ENCODE data around the gene SFT2D2.

The SFT2D2 gene

GRCh38 chr1:168266644-168267186, 40.9 kb downstream of the SFT2D2 start:
- no peak for DNase-seq (ENCODE audit: low spot score)

- DNase-seq (ENCODE audit: low spot score): no peak
Observed at GRCh38 chr1:168271636-168272035, 45.8 kb downstream of the SFT2D2 start.

- no peak for DNase-seq (ENCODE audit: low spot score)
Observed at GRCh38 chr1:168273575-168273974, 47.8 kb downstream of the SFT2D2 start.

GRCh38 chr1:168279253-168279652, 53.4 kb downstream of the SFT2D2 start:
- DNase-seq (ENCODE audit: low spot score): no peak

GRCh38 chr1:168280296-168280927, 54.6 kb downstream of the SFT2D2 start, which contains the start of gene TBX19:
TBX19 (plus strand) TSS chr1:168280877; CDS start chr1:168281091, 214 bp downstream.
- no peak for DNase-seq (ENCODE audit: low spot score)

- DNase-seq (ENCODE audit: low spot score): no peak
Observed at GRCh38 chr1:168281603-168282325, 56.0 kb downstream of the SFT2D2 start.

GRCh38 chr1:168285521-168285790, 59.7 kb downstream of the SFT2D2 start:
- no peak for DNase-seq (ENCODE audit: low spot score)

- DNase-seq (ENCODE audit: low spot score): no peak
Observed at GRCh38 chr1:168285971-168286927, 60.4 kb downstream of the SFT2D2 start.

GRCh38 chr1:168287237-168287664, 61.4 kb downstream of the SFT2D2 start:
- DNase-seq (ENCODE audit: low spot score): peak; percentile 69

GRCh38 chr1:168288311-168289052, 62.7 kb downstream of the SFT2D2 start:
- no peak for DNase-seq (ENCODE audit: low spot score)

GRCh38 chr1:168291222-168291837, 65.5 kb downstream of the SFT2D2 start:
- DNase-seq (ENCODE audit: low spot score): no peak

GRCh38 chr1:168293356-168293755, 67.6 kb downstream of the SFT2D2 start:
- no peak for DNase-seq (ENCODE audit: low spot score)

GRCh38 chr1:168295411-168296114, 69.8 kb downstream of the SFT2D2 start:
- no peak for DNase-seq (ENCODE audit: low spot score)

- no peak for DNase-seq (ENCODE audit: low spot score)
Observed at GRCh38 chr1:168297019-168297730, 71.4 kb downstream of the SFT2D2 start.

- DNase-seq (ENCODE audit: low spot score): no peak
Observed at GRCh38 chr1:168298446-168298845, 72.6 kb downstream of the SFT2D2 start.

GRCh38 chr1:168300626-168301025, 74.8 kb downstream of the SFT2D2 start:
- DNase-seq (ENCODE audit: low spot score): no peak

- peak; percentile 14 for DNase-seq (ENCODE audit: low spot score)
Observed at GRCh38 chr1:168301664-168302320, 76.0 kb downstream of the SFT2D2 start.
